ENCODE data around the gene ARL15. TPM values are rescaled to one million over a fixed set of nuclear protein-coding genes. Genes with fewer than 3 reads are reported as not detected.

Gene ARL15
- total RNA-seq, 6 donors from 2014 or later, result 6.7 to 36.4 (median 20.7) TPM

DNA sequence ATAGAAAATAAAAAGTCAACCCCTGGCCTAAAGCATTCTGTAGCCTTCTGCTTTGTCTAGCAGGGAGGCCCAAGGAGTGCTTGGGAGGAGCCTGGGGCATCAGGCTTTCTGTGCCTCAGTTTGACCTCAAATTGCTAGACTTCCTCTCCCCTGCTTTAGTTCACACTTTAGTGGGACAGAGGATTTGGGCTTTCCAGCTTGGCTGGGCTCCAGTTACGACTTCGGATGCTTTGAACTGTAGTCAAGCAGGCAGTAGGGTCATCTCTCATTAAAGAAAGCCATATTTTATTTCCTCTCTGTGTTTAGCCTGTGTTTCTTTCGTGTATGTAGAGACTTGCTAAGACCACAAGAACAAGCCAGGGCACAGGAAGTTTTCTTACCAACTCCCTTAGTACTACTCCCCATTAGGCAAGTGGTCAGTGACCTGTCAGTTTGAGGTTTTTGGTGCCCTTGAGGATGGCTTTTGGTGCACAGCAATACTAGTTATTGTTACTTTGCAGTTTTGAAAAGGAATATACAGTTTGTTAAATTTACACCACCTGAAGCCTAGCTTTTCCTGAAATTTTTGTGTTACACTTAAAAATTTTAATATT is 415.2 kb downstream of the ARL15 start:
- no peak for TF ChIP-seq POLR2A (IDR thresholded peaks at IDR 0.05)
- TF ChIP-seq, protein P1, sequence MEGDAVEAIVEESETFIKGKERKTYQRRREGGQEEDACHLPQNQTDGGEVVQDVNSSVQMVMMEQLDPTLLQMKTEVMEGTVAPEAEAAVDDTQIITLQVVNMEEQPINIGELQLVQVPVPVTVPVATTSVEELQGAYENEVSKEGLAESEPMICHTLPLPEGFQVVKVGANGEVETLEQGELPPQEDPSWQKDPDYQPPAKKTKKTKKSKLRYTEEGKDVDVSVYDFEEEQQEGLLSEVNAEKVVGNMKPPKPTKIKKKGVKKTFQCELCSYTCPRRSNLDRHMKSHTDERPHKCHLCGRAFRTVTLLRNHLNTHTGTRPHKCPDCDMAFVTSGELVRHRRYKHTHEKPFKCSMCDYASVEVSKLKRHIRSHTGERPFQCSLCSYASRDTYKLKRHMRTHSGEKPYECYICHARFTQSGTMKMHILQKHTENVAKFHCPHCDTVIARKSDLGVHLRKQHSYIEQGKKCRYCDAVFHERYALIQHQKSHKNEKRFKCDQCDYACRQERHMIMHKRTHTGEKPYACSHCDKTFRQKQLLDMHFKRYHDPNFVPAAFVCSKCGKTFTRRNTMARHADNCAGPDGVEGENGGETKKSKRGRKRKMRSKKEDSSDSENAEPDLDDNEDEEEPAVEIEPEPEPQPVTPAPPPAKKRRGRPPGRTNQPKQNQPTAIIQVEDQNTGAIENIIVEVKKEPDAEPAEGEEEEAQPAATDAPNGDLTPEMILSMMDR (IDR thresholded peaks at IDR 0.05), result no peak
- no peak for TF ChIP-seq POLR2AphosphoS5 (IDR thresholded peaks at IDR 0.05)
- TF ChIP-seq EP300 (IDR thresholded peaks at IDR 0.05), result no peak
- Histone ChIP-seq H3K27ac (no peak overlapping the region), H3K36me3 (no peaks in the 10 kb centered on the region), H3K27me3 (no peaks in the 10 kb centered on the region), H3K4me1 (no peaks in the 10 kb centered on the region), H3K4me3 (no peak overlapping the region), H3K9me3 (no peaks in the 10 kb centered on the region)
- WGBS, 2 donors, result 66 to 80% methylated on average over 3 of the region's 3 CpGs
- no peak for ATAC-seq (ENCODE audit: low FRiP score in 2 of 2)
- no peak for DNase-seq

DNA sequence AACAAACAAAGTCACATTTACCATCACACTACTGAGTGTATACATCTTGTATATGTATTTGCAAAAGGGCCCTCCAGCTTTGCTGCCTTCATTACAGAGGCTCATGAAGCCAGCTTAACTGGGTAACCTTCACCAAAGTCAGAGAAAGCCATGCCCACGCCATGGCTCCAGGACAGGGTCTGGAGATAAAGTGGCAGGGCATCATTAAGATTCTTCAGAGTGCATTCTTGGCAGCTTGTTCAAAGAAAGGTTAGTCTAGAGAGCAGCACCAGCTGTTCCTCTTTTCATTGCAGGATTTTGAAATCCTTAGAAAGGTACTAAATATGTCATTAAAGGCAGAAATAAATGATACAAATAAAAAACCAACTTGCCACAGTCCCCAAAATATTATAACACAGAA is 416.7 kb downstream of the ARL15 start:
- H3K4me1 ChIP-seq, result no peaks in the 10 kb centered on the region
- no peak overlapping the region for H3K4me3 ChIP-seq
- TF ChIP-seq POLR2AphosphoS5 (IDR thresholded peaks at IDR 0.05) (no peak), EP300 (IDR thresholded peaks at IDR 0.05) (no peak), POLR2A (IDR thresholded peaks at IDR 0.05) (no peak)
- TF ChIP-seq, protein P1 (IDR thresholded peaks at IDR 0.05), result no peak
- no peaks in the 10 kb centered on the region for H3K9me3 ChIP-seq
- 46 to 83% methylated on average over 1 of the region's 1 CpG for WGBS, 2 donors
- H3K36me3 ChIP-seq, result no peaks in the 10 kb centered on the region
- ATAC-seq (ENCODE audit: low FRiP score in 2 of 2) (no peak), DNase-seq (no peak)
- no peak overlapping the region for H3K27ac ChIP-seq
- no peaks in the 10 kb centered on the region for H3K27me3 ChIP-seq

DNA sequence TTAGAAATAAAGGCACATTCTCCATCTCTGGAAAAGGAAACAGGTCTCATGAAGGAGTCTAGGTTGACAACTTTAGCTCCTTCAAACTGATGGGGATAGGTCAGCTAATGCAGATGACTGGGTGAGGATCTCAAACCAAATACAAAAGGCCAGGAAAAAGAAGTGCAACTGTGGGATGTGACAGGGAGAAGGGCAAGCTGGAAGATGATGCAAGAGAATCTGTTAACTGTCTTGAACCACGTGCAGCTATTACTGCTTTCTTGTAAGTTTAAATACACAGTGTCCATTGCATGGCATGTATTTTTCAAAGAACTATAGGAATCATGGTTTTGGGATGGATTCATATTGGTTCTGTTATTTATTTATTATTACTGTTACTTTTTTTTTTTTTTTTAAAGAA is 418.1 kb downstream of the ARL15 start:
- DNase-seq (no peak), ATAC-seq (ENCODE audit: low FRiP score in 2 of 2) (no peak)
- TF ChIP-seq POLR2AphosphoS5 (IDR thresholded peaks at IDR 0.05) (no peak), EP300 (IDR thresholded peaks at IDR 0.05) (no peak), POLR2A (IDR thresholded peaks at IDR 0.05) (no peak)
- TF ChIP-seq, protein P1 (IDR thresholded peaks at IDR 0.05), result no peak
- Histone ChIP-seq H3K27me3 (no peaks in the 10 kb centered on the region), H3K4me3 (no peak overlapping the region), H3K9me3 (no peaks in the 10 kb centered on the region), H3K4me1 (no peaks in the 10 kb centered on the region), H3K27ac (peak overlapping the region in 3 of 4 donors; percentile 20 to 54 (median 24)), H3K36me3 (no peaks in the 10 kb centered on the region)
- WGBS, 2 donors, result 54 to 77% methylated on average over 1 of the region's 1 CpG

DNA sequence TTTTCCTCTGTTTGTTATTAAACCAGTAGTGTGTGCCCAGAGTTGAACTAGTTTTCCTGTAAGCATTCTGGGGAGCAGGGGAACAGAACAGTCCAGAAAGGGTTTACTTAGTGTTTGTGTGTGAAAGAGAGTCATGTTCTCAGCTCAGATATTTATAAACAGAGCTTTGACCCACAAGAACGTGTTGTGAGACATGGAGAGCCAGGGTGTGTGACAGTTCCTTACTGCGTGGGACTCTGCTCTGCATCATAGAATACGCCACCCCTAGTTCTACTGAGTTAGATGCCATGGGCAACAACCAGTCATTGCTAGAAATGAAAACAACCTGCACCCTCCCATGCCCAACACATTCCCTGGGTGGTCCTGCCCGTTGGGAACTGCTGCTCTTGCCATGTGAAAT is 419.2 kb downstream of the ARL15 start:
- Histone ChIP-seq H3K36me3 (no peaks in the 10 kb centered on the region), H3K4me3 (no peak overlapping the region), H3K9me3 (no peaks in the 10 kb centered on the region), H3K27me3 (no peaks in the 10 kb centered on the region), H3K27ac (peak overlapping the region; percentile 20 to 54 (median 24)), H3K4me1 (no peaks in the 10 kb centered on the region)
- DNase-seq, result no peak
- WGBS, 2 donors, result 53 to 67% methylated on average over 4 of the region's 4 CpGs
- peak in 1 of 2 donors; percentile 41 for ATAC-seq (ENCODE audit: low FRiP score in 2 of 2)
- TF ChIP-seq POLR2A (IDR thresholded peaks at IDR 0.05) (no peak), POLR2AphosphoS5 (IDR thresholded peaks at IDR 0.05) (peak in 1 of 2 donors; percentile 24), EP300 (IDR thresholded peaks at IDR 0.05) (peak in 2 of 4 donors; percentile 38 to 63)

DNA sequence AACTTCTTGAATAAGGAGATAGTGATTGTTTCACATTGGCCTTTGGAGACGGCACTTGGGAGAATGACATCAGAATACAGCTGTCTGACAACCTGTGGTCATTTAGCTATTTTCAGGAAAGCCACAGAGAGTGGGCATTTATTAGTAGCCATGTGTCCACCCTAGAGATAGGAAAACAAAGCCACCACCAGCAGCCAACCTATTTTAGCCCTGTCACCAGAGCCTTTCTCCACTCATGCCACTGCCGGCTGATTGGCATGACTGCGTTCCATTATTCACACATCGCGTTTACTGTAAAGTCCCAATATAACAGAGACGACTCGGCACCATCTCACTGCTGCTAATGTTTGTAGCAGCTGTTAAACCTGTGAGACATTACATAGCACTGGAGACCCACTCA is 419.9 kb downstream of the ARL15 start:
- DNase-seq (no peak), ATAC-seq (ENCODE audit: low FRiP score in 2 of 2) (no peak)
- Histone ChIP-seq H3K4me3 (no peak overlapping the region), H3K9me3 (no peaks in the 10 kb centered on the region), H3K4me1 (no peaks in the 10 kb centered on the region), H3K27me3 (no peaks in the 10 kb centered on the region), H3K36me3 (no peaks in the 10 kb centered on the region), H3K27ac (peak overlapping the region; percentile 3 to 59 (median 16))
- TF ChIP-seq EP300 (IDR thresholded peaks at IDR 0.05) (no peak), POLR2A (IDR thresholded peaks at IDR 0.05) (no peak), POLR2AphosphoS5 (IDR thresholded peaks at IDR 0.05) (no peak)
- TF ChIP-seq, protein P1 (IDR thresholded peaks at IDR 0.05), result no peak
- WGBS, 2 donors, result 83 to 86% methylated on average over 7 of the region's 7 CpGs

Data from upper lobe of left lung (tissue), 6 donors.